ENCODE results near the gene ZDHHC8. TPM values are rescaled to one million over a fixed set of nuclear protein-coding genes. Genes with fewer than 3 reads are reported as not detected.

The ZDHHC8 gene
- total and polyA plus RNA-seq, 10 donors, result 12.7 to 71.5 (median 33.6) TPM

DNA sequence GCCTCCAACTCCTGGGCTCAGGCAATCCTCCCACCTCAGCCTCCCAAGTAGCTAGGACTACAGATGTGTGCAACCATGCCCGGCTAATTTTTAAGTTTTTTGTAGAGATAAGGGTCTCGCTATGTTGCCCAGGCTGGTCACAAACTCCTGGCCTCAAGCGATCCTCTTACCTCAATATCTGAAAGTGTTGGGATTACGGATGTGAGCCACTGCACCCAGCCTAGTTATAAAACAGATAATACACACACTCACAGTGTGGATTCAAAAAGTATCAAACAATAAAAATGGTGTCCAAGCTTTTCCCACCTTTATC is 19.6 kb downstream of the ZDHHC8 start:
- Histone ChIP-seq H3K27ac (no peak overlapping the region), H3K9me3 (no peaks in the 10 kb centered on the region), H3K27me3 (replicated peaks in 1 of 7) (peaks cover 0 to 20% (median 0%) of the 10 kb centered on the region in 7 donors), H3K4me3 (no peak overlapping the region), H3K4me1 (peaks cover 4 to 36% (median 18%) of the 10 kb centered on the region in 6 donors), H3K36me3 (peaks cover 0 to 4% (median 0%) of the 10 kb centered on the region in 6 donors)
- TF ChIP-seq POLR2A (IDR thresholded peaks at IDR 0.05) (no peak), POLR2AphosphoS5 (IDR thresholded peaks at IDR 0.05) (no peak)
- TF ChIP-seq, protein P1, sequence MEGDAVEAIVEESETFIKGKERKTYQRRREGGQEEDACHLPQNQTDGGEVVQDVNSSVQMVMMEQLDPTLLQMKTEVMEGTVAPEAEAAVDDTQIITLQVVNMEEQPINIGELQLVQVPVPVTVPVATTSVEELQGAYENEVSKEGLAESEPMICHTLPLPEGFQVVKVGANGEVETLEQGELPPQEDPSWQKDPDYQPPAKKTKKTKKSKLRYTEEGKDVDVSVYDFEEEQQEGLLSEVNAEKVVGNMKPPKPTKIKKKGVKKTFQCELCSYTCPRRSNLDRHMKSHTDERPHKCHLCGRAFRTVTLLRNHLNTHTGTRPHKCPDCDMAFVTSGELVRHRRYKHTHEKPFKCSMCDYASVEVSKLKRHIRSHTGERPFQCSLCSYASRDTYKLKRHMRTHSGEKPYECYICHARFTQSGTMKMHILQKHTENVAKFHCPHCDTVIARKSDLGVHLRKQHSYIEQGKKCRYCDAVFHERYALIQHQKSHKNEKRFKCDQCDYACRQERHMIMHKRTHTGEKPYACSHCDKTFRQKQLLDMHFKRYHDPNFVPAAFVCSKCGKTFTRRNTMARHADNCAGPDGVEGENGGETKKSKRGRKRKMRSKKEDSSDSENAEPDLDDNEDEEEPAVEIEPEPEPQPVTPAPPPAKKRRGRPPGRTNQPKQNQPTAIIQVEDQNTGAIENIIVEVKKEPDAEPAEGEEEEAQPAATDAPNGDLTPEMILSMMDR (IDR thresholded peaks at IDR 0.05 in 8 of 11, conservative IDR thresholded peaks at IDR 0.05 in 3 of 11), result no peak
- DNase-seq, result no peak
- intact Hi-C loops (cut with DNase I; ENCODE audit: low total_unique reads), result no loop called here
- WGBS, 5 donors, result 84 to 96% (median 91%) methylated on average over 4 of the region's 4 CpGs

DNA sequence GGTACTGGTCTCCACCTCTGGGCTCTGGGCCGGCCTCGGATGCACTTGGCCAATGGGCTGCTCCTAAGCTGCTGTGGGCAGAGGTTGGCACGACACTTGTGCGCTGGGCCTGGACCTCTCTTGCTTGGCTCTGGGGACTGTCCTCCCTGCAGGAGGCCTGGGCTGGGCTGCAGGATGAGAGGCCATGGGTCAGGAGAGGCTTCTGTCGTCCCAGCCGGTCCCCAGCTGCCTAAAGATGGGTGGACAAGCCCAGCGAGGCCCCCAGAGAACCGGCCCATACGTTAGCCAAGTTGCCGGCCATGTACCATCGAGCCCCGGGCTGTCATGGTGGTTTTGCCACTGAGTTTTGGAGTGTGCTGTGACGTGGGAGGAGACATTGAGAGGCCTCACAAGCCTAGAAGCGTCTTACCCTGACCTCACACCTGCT is 20.9 kb downstream of the ZDHHC8 start:
- H3K36me3 ChIP-seq, result peaks cover 0 to 4% (median 0%) of the 10 kb centered on the region in 6 donors
- DNase-seq, result no peak
- peaks cover 0 to 33% (median 0%) of the 10 kb centered on the region in 7 donors for H3K27me3 ChIP-seq (replicated peaks in 1 of 7)
- intact Hi-C loops (cut with DNase I; ENCODE audit: low total_unique reads), result no loop called here
- WGBS, 5 donors, result 66 to 91% (median 81%) methylated on average over 9 to 14 of the region's 14 CpGs
- no peak for TF ChIP-seq POLR2A (IDR thresholded peaks at IDR 0.05)
- TF ChIP-seq POLR2AphosphoS5 (IDR thresholded peaks at IDR 0.05), result peak in 1 of 3 donors; percentile 19
- H3K4me3 ChIP-seq, result no peak overlapping the region
- no peaks in the 10 kb centered on the region for H3K9me3 ChIP-seq
- H3K27ac ChIP-seq, result peak overlapping the region in 4 of 8 donors; percentile 5 to 68 (median 16)
- peaks cover 4 to 48% (median 24%) of the 10 kb centered on the region in 6 donors for H3K4me1 ChIP-seq

DNA sequence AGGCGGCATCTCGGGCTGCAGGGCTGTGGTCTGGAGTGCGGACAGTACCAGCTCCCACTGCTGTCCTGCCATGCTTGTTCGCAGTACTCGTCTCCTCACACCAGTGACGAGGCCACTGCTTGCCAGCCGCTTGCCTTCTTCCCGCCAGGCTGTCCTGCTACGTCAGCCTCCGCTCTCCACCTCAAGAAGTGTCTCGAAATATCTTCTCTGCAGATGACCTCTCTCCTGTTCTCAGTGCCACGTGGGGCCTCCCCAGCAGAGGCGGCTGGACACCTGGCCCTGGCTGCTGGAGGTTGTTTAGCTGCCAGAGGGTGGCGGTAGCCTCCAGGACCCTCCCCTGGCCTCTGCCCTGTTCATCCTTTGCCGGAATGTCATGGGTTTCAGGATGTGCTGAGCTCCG is 22.3 kb downstream of the ZDHHC8 start:
- WGBS, 5 donors, result 74 to 84% (median 84%) methylated on average over 16 of the region's 16 CpGs
- DNase-seq, result no peak
- no peaks in the 10 kb centered on the region for H3K36me3 ChIP-seq

DNA sequence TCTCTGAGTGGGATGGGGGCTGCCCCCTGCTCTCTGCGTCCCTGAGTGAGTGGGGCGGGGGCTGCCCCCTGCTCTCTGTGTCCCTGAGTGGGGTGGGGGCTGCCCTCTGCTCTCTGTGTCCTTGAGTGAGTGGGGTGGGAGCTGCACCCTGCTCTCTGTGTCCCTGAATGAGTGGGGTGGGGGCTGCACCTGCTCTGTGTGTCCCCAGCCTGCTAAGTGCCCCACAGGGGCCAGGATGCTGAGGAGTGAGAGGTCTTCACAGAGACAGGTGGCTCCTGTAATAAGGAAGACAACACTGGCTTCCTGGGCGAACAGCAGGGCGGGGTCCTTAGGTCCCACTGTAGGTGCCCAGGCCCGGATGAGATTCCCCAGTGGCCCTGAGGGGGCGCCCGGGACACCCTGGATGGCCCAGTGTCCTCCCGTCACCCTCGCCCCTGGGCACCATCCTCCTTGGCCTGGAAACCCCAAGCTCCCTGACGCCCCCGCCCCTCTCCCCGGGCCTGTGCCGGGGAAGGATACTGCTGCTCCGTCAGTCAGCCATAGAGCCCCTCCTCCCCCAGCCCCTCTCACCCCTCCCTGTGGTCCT is 23.1 kb downstream of the ZDHHC8 start:
- H3K27ac ChIP-seq, result peak overlapping the region in 2 of 8 donors; percentile 10 to 36
- WGBS, 5 donors, result 41 to 68% (median 57%) methylated on average over 9 to 14 of the region's 14 CpGs
- peak overlapping the region in 2 of 8 donors; percentile 27 to 51 for H3K4me3 ChIP-seq
- no peaks in the 10 kb centered on the region for H3K9me3 ChIP-seq
- no peak for DNase-seq
- TF ChIP-seq, protein P1 (IDR thresholded peaks at IDR 0.05 in 8 of 11, conservative IDR thresholded peaks at IDR 0.05 in 3 of 11), result no peak
- no peak for TF ChIP-seq POLR2AphosphoS5 (IDR thresholded peaks at IDR 0.05)
- no peak for TF ChIP-seq POLR2A (IDR thresholded peaks at IDR 0.05)
- H3K4me1 ChIP-seq, result peaks cover 4 to 49% (median 24%) of the 10 kb centered on the region in 6 donors
- peaks cover 0 to 52% (median 0%) of the 10 kb centered on the region in 7 donors for H3K27me3 ChIP-seq (replicated peaks in 1 of 7)
- intact Hi-C loops (cut with DNase I; ENCODE audit: low total_unique reads), result loop anchor here (5.0 kb wide), 1 partner anchor 113 kb away; the partner anchor contains the start of gene RTN4R
- no peaks in the 10 kb centered on the region for H3K36me3 ChIP-seq

More for the DNA sequence above, 22.3 kb downstream of the ZDHHC8 start:
- Histone ChIP-seq H3K27ac (no peak overlapping the region), H3K9me3 (no peaks in the 10 kb centered on the region), H3K4me3 (no peak overlapping the region), H3K27me3 (replicated peaks in 1 of 7) (peaks cover 0 to 47% (median 0%) of the 10 kb centered on the region in 7 donors), H3K4me1 (peaks cover 4 to 49% (median 24%) of the 10 kb centered on the region in 6 donors)
- TF ChIP-seq POLR2A (IDR thresholded peaks at IDR 0.05) (no peak), POLR2AphosphoS5 (IDR thresholded peaks at IDR 0.05) (no peak)
- TF ChIP-seq, protein P1 (IDR thresholded peaks at IDR 0.05 in 8 of 11, conservative IDR thresholded peaks at IDR 0.05 in 3 of 11), result no peak
- intact Hi-C loops (cut with DNase I; ENCODE audit: low total_unique reads), result no loop called here
